Measurements from ENCODE around the gene CISD2.

- no peak for TF ChIP-seq POLR2AphosphoS5 (IDR thresholded peaks at IDR 0.05; ENCODE audit: low read depth, low read length)
- no peak for TF ChIP-seq TAF1 (IDR thresholded peaks at IDR 0.05; ENCODE audit: low read depth, low read length)
These were observed 10.1 kb downstream of the CISD2 start for GRCh38 chr4:102878901-102879300.

Measured in GM12891 (cell line).